Measurements from ENCODE around the gene FAM72A.
"Not testable (repeated sequence)": the region's sequence is repeated elsewhere in the genome, so short reads cannot be mapped to it uniquely, and the experiment has no call there.

FAM72A gene

GRCh38 chr1:206169794-206170193 is 32.8 kb downstream of the FAM72A start:
- H3K9me2 ChIP-seq (replicated peaks; ENCODE audit: insufficient read depth, low read length); H3K9me3 ChIP-seq (replicated peaks; ENCODE audit: insufficient read depth, low read length); H2AFZ ChIP-seq (ENCODE audit: low read length); H3K4me1 ChIP-seq (ENCODE audit: low read length); H3K27me3 ChIP-seq (replicated peaks; ENCODE audit: insufficient read depth, low read length); H3K4me3 ChIP-seq (ENCODE audit: low read length); H3F3A ChIP-seq (ENCODE audit: insufficient read depth, low read length); H3K27ac ChIP-seq (ENCODE audit: low read length); H3K9ac ChIP-seq (ENCODE audit: low read length); H3K36me3 ChIP-seq (replicated peaks; ENCODE audit: insufficient read depth, low read length); H4K20me1 ChIP-seq (ENCODE audit: insufficient read depth, low read length); DNase-seq; H3K79me2 ChIP-seq (ENCODE audit: low read length); H3K4me2 ChIP-seq (ENCODE audit: low read depth, low read length): not testable (repeated sequence)

- not testable (repeated sequence) for DNase-seq; H3K79me2 ChIP-seq (ENCODE audit: low read length); H4K20me1 ChIP-seq (ENCODE audit: insufficient read depth, low read length); H3K9me3 ChIP-seq (replicated peaks; ENCODE audit: insufficient read depth, low read length); H3K4me3 ChIP-seq (ENCODE audit: low read length); H2AFZ ChIP-seq (ENCODE audit: low read length); H3F3A ChIP-seq (ENCODE audit: insufficient read depth, low read length); H3K27ac ChIP-seq (ENCODE audit: low read length); H3K9me2 ChIP-seq (replicated peaks; ENCODE audit: insufficient read depth, low read length); H3K36me3 ChIP-seq (replicated peaks; ENCODE audit: insufficient read depth, low read length); H3K9ac ChIP-seq (ENCODE audit: low read length); H3K27me3 ChIP-seq (replicated peaks; ENCODE audit: insufficient read depth, low read length); H3K4me1 ChIP-seq (ENCODE audit: low read length); H3K4me2 ChIP-seq (ENCODE audit: low read depth, low read length)
These were observed 35.1 kb downstream of the FAM72A start for GRCh38 chr1:206167350-206168029.

GRCh38 chr1:206145771-206146290 is 56.8 kb downstream of the FAM72A start:
- no peaks in the 10 kb centered on the region for H4K20me1 ChIP-seq (ENCODE audit: insufficient read depth, low read length)
- peak; percentile 3 for DNase-seq
- H3K9ac ChIP-seq (ENCODE audit: low read length): no peak overlapping the region
- H3K4me1 ChIP-seq (ENCODE audit: low read length): no peaks in the 10 kb centered on the region
- no peak overlapping the region for H2AFZ ChIP-seq (ENCODE audit: low read length)
- no peaks in the 10 kb centered on the region for H3K27me3 ChIP-seq (replicated peaks; ENCODE audit: insufficient read depth, low read length)
- no peaks in the 10 kb centered on the region for H3F3A ChIP-seq (ENCODE audit: insufficient read depth, low read length)
- no peak for TF ChIP-seq CTCF (IDR thresholded peaks at IDR 0.05; ENCODE audit: low read length)
- no peak for TF ChIP-seq EZH2 (optimal IDR thresholded peaks at IDR 0.05; ENCODE audit: low read depth, low read length)
- no peak for TF ChIP-seq EZH2phosphoT487 (IDR thresholded peaks at IDR 0.05; ENCODE audit: low read length)
- H3K9me3 ChIP-seq (replicated peaks; ENCODE audit: insufficient read depth, low read length): no peaks in the 10 kb centered on the region
- no peak overlapping the region for H3K4me3 ChIP-seq (ENCODE audit: low read length)
- H3K4me2 ChIP-seq (ENCODE audit: low read depth, low read length): no peak overlapping the region
- H3K27ac ChIP-seq (ENCODE audit: low read length): no peak overlapping the region
- no peaks in the 10 kb centered on the region for H3K36me3 ChIP-seq (replicated peaks; ENCODE audit: insufficient read depth, low read length)
- no peaks in the 10 kb centered on the region for H3K9me2 ChIP-seq (replicated peaks; ENCODE audit: insufficient read depth, low read length)
- H3K79me2 ChIP-seq (ENCODE audit: low read length): no peaks in the 10 kb centered on the region

- Histone ChIP-seq H3K4me3 (ENCODE audit: low read length) (no peak overlapping the region), H4K20me1 (ENCODE audit: insufficient read depth, low read length) (no peaks in the 10 kb centered on the region), H3K9me3 (replicated peaks; ENCODE audit: insufficient read depth, low read length) (no peaks in the 10 kb centered on the region), H2AFZ (ENCODE audit: low read length) (no peak overlapping the region), H3K79me2 (ENCODE audit: low read length) (no peaks in the 10 kb centered on the region), H3F3A (ENCODE audit: insufficient read depth, low read length) (no peaks in the 10 kb centered on the region), H3K9ac (ENCODE audit: low read length) (no peak overlapping the region), H3K4me1 (ENCODE audit: low read length) (no peaks in the 10 kb centered on the region), H3K36me3 (replicated peaks; ENCODE audit: insufficient read depth, low read length) (no peaks in the 10 kb centered on the region), H3K4me2 (ENCODE audit: low read depth, low read length) (no peak overlapping the region), H3K27me3 (replicated peaks; ENCODE audit: insufficient read depth, low read length) (no peaks in the 10 kb centered on the region), H3K27ac (ENCODE audit: low read length) (no peak overlapping the region), H3K9me2 (replicated peaks; ENCODE audit: insufficient read depth, low read length) (no peaks in the 10 kb centered on the region)
- no peak for DNase-seq
- no peak for TF ChIP-seq EZH2 (optimal IDR thresholded peaks at IDR 0.05; ENCODE audit: low read depth, low read length)
These were observed 58.0 kb downstream of the FAM72A start for GRCh38 chr1:206144605-206145004.

Measured in MM.1S (cell line).